CD4-positive, alpha-beta T cell treated with Interleukin-17A for 1 hour (primary cell): Measurements from ENCODE around the gene MAPRE2.
"Not testable (repeated sequence)": the region's sequence is repeated elsewhere in the genome, so short reads cannot be mapped to it uniquely, and the experiment has no call there.

Experiments used
- DNase-seq: peaks from one replicate; pipeline ENCODE4 v3.0.0-alpha.2; 2020

The MAPRE2 gene

GRCh38 chr18:35157181-35157580, 116.0 kb downstream of the MAPRE2 start:
- DNase-seq: no peak

DNA sequence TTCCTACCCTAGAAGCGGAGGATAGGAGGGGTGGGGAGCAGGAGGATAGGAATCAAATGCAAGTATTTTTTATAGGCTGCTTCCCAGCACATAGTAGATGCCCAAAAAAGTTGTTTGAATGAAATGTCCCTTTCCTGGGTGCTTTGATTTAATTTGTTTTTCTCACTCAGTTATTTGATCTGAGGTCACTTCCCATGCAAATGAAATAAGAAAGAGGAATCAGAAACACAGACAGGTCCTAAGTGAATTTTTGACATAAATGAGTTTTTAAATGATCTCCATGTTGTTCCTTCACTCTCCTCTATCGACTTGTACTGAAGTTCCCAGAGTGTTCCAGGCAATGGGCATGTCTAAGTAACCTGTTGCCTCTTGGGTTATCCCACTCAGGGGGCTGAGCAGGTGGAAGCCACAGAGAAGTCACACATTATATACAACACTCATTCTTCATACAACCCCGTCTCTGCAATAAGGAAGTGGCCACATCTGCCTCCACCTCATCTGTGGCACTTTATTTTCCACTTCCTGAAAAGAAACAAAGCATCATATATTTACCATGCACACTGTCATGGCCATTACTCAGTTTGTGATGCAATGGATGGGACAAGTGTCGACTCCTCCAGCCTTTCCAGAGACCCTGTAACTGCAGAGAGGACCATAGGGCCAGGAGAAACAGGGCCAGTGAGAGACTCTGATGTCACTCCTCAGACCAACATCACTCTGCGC, 117.7 kb downstream of the MAPRE2 start:
- peak; percentile 24 for DNase-seq

- no peak for DNase-seq
Observed at GRCh38 chr18:35159782-35160181, 118.6 kb downstream of the MAPRE2 start.

DNA sequence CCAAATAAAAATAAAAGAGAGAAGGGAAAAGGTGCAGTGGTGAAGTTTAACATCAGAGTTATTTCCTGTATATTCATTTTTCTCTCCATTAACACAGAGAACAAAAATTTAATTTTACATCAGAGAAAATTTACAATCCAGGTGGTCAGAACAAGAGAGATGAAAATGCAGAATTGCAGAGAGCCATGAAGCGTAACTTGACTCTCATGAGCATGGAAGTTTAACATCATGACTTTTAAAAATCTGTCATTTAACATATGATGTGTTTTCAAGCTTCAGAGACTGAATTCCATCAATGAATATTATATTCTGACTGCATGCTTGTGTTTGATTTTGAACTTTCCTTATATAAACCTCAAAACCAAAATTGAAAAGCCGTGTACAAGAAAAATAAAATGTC, 120.3 kb downstream of the MAPRE2 start:
- no peak for DNase-seq

GRCh38 chr18:35161934-35162333, 120.7 kb downstream of the MAPRE2 start:
- DNase-seq: no peak

DNA sequence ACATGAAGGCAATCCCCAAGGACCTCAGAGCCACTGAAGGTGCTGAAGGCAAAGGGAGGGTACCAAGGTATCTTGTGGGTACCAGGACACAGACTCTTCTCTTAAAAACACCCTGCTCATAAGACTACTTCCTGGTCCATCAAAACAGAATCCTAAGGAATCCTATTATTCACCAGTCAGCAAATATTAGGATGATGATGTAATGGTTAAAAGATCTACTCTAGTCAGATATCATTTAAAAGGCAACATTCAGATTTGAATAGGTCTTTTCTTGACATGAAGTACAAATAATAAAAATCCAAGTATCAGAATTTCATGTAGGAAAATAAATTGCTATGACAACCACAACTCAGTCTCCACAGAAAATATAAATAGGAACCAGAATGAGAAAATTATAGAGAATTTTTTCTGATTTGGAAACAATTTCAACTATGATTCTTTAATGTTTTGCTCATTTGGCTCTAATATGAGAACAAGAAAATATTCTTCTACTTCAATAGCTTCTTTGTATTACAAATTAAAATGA, 121.9 kb downstream of the MAPRE2 start:
- no peak for DNase-seq

GRCh38 chr18:35163721-35164120, 122.5 kb downstream of the MAPRE2 start:
- no peak for DNase-seq

DNA sequence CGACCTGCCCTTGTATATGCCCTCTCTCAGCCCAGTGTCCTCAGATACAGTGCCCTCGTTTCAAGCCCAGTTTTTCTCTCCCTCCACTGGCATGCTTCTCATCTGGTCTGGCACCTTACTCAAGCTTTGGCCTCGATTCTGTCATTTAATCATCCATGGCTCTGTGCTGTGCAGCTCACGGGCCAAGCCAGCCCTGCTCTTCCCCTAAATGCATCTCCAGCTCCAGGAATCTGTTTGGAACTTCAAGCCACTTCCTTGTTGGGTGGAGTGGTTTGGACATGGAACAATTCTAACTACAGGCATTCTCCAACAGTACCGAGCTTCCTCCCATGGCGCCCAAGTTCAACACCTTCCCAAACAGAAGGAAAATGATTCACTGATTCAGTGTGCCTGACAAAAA, 122.9 kb downstream of the MAPRE2 start:
- no peak for DNase-seq

DNA sequence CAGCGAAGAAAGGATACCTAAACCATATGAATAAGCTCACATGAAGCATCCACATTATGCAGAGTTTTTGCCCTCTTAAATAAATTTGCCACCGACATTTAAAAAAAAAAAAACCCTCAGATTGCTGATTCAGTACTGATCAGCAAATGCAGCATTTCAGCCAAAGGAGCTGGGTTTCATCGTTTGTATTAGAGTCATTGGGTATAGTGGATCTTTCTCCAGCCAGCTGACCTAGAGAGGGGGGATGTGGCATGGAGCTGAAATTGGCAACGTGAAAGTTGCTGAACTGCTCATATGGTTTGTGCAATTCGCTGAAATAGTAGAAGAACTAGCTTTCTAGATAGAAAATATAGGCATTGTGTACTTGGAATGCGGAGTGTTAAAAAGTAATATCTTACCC, 126.1 kb downstream of the MAPRE2 start:
- no peak for DNase-seq

DNA sequence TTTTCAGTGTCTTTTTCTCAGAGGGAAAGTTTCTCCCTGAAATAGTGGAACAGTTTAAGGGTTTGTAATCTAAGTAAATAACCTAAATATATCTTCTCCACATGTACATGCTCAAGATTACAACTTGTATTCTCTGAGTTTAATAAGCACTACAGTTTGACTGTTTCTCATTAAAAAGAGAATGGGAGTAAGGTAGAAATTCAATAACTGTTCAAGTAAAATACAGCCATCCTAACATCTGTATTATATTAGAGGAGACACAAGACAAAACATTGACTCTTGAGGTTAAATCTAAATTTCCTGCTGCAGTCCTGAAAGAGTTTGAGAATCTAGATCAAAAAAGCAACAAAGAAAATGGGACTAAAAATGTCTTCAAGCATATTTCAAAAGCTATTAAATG, 126.6 kb downstream of the MAPRE2 start:
- DNase-seq: no peak

DNA sequence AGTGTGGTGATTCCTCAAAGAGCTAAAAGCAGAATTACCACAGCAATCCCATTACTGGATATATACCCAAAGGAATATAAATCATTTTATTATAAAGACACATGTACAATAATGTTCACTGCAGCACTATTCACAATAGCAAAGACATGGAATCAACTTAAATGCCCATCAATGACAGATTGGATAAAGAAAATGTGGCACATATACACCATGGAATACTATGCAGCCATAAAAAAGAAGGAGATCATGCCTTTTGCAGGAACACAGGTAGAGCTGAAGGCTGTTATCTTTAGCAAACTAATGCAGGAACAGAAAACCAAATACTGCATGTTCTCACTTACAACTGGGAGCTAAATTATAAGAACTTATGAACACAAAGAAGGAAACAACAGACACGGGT, 129.1 kb downstream of the MAPRE2 start:
- DNase-seq: not testable (repeated sequence)

DNA sequence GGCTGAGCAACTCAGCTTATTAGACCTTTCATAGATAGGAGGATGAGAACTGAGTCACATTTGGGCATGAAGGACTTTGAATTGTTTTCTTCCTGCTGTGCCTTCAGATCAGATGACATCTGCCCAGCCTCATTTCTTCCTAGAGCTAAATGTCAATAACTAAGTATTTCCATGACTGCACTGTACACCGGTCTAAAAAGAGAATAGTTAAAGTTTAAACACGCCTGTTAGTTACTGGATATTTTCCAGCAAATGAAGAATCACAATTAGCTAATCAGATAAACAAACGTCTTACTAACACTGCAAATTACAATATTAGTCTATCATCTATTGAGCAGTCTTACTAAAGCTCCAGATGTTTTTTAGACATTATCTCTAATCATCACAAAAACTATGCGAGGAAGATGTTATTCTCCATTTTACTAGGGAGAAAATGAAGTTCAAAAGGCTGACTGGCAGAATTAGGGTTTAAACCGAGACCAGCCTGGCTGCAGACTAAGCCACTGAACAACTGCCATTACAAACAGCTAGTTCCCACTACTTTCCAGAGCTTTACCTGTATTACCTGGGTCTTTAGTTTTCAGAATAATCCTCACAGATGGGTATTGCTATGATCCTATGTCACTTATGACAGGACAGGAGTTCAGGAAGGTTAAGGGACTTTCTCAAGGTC, 130.2 kb downstream of the MAPRE2 start:
- DNase-seq: no peak

- DNase-seq: no peak
Observed at GRCh38 chr18:35172009-35172408, 130.8 kb downstream of the MAPRE2 start.

DNA sequence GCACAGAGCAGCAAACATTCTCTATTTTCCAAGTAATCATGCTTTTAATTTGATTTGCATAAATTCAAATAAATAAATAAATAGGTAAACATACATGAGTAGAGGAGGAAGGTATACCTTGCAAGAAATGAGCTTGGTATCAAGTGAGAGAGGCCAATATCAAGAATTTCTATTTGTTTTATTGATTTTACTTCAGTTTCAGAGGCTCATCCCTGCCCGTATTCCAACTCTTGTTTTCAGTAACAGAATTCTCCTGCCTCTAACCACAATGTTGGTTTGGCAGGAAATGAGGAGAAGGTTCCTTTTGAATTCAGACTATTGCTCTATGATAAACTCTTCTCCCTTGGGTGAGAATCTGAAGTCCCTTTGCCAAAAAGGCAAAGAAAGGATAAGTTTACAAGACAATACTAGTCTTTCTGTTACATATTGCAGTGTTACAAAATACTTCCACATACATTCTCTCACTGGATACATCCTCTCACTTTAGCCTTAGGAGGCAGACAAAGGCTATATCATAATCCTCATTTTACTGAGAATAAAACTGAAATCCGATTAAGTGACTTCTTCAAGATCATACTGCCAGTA, 131.3 kb downstream of the MAPRE2 start:
- DNase-seq: no peak

DNA sequence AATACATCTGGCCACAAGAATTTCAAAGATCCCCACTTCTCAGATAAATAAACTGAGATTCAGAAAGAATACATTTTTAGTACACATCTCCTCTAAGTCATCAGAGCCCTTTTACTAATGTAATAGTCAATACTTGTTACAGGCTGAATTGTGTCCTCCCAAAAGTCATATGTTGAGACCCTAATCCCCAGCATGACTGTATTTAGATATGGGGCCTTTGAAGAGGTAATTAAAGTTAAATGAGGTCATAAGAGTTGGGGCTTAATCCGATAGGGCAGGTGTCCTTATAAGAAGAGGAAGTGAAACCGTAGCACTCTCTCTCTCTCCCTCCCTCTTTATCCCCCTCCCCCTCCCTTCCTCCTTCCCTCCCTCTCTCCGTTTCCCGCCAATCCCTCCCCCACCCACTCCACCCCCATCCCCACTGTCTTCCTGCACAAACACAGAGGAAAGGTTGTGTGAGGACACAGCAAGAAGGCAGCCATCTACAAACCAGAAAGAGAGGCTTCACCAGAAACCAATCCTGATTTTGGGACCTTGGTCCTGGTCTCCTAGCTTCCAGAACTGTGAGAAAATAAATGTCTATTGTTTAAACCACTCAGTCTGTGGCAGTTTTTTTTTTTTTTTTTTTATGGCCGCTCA, 133.0 kb downstream of the MAPRE2 start:
- DNase-seq: no peak

GRCh38 chr18:35174745-35175144, 133.5 kb downstream of the MAPRE2 start:
- no peak for DNase-seq

DNA sequence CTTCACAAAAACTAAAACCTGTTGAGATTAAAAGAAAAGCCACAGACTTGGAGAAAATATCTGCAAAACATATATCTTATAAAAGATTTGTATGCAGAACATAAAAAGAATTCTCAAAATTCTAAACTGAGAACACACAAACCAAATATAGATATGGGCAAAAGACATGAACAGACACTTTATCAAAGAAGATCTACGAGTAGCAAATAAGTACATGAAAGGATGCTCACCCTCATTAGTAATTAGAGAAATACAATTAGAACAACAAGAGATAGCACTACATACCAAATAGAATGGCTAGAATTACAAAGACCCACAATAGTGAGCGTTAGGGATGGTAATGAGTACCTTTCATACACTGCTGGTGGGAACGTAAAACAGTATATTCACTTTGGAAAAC, 135.7 kb downstream of the MAPRE2 start:
- DNase-seq: no peak

DNA sequence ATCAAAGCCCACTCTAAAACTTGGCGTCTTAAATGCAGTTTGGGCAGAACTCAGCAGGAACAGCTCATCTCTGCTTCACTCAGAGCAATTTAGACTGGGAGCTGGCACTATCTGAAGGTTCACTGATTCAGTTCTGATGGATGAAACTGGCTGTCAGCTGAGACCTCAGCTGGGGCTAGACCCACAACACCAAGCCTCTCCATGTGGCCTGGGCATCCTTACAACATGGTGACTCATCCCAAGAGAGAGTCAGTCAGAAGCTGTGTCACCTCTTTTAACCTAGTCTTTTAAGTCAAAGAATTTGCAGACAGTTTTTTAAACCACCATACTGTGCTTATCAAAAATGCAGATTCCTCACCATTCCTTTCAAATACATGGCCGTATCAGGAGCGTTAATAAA, 137.0 kb downstream of the MAPRE2 start:
- DNase-seq: no peak

- no peak for DNase-seq
Observed at GRCh38 chr18:35179906-35180305, 138.7 kb downstream of the MAPRE2 start.

DNA sequence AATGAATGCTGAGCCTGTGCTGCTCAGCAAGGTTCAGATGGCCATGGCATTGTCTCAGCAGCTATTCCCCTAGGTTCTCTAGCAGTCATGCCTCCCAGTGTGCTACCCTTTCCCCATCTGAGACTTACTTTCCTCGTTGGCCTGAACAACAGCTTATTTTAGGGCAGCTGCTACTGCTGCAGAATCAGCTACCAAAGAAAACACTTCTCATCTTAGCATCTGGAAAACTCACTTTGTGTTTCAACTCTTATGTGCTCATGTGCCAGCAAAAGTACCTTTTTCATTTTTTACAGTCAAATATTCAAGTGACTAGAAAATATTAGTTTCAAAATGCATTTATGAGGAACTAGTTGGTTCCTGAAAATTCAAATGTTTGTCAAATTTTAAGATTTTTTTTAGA, 139.2 kb downstream of the MAPRE2 start:
- DNase-seq: no peak

DNA sequence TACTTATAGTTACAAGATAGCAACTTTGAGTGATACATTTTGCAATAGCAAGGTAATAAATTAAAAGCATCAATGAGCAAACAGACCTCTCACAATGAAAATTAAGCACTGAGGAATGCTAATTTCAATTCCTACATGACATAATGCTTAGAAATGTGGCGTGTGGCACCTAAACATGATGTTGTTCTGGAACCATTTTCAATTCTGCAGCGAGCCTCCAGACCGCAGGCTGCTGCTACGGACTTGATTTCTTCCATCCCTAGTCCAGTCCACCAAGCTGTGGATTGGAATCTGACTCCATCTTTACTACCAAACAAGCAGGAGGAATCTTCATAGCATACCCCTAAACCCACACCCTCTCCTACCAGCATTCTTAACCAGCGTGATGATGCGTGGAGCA, 140.9 kb downstream of the MAPRE2 start:
- DNase-seq: no peak

DNA sequence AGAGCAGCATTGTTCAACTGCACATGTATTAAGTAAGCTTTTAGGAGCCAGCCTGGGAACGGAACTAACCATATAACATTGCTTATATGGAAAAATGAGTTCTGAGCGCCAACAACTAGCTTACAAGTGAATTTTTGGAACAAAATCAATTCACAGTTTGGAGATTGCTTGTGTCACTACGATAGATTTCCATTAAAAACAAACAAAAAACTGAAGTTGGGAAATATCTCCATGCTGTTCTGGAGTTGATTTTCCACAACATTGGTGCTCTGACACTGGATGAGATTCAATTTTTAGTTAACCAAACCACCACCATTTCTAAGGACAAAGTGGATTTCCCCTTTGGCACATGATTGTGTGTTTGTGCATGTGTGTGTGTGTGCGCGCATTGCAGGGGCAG, 142.7 kb downstream of the MAPRE2 start:
- no peak for DNase-seq

GRCh38 chr18:35185771-35186170, 144.6 kb downstream of the MAPRE2 start:
- DNase-seq: no peak
